Lower leg skin (tissue), 3 donors: ENCODE measurements around the gene PITPNM3.

Experiments used
- POLR2A ChIP-seq, 2 donors: fragments of 450-650 bp; IDR thresholded peaks; one replicate each; pipeline ENCODE4 v1.6.1; 2016 to 2017; ENCODE audit warnings: antibody characterized with exemption in 2 of 2, mild to moderate bottlenecking in 1 of 2, moderate library complexity in 1 of 2
- TF ChIP-seq, protein P1 (sequence below), 3 donors: fragments of 450-650 bp; IDR thresholded peaks; one replicate each; pipeline ENCODE4 v1.5.1; 2016; ENCODE audit warnings: antibody characterized with exemption in 3 of 3, mild to moderate bottlenecking in 3 of 3, moderate library complexity in 2 of 3

DNA sequence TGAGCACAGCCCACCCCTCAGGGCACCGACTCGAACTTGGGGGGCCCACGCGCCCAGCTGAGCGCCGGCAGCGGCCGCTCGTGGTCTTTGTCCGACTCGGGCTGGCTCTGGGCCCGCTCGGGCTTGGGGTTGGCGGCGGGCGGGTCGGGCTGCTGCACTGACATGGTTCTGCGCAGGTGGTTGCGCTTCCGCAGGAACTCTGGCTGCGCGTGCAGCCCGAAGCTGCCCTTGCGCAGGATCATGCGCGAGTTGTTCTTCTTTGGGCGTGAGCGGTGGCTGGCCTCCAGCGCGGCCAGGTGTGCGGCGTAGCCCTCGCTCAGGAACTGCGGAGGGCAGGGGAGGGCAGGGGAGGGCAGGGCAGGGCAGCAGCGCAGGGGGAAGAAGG is 101.0 kb downstream of the PITPNM3 start:
- TF ChIP-seq, protein P1, sequence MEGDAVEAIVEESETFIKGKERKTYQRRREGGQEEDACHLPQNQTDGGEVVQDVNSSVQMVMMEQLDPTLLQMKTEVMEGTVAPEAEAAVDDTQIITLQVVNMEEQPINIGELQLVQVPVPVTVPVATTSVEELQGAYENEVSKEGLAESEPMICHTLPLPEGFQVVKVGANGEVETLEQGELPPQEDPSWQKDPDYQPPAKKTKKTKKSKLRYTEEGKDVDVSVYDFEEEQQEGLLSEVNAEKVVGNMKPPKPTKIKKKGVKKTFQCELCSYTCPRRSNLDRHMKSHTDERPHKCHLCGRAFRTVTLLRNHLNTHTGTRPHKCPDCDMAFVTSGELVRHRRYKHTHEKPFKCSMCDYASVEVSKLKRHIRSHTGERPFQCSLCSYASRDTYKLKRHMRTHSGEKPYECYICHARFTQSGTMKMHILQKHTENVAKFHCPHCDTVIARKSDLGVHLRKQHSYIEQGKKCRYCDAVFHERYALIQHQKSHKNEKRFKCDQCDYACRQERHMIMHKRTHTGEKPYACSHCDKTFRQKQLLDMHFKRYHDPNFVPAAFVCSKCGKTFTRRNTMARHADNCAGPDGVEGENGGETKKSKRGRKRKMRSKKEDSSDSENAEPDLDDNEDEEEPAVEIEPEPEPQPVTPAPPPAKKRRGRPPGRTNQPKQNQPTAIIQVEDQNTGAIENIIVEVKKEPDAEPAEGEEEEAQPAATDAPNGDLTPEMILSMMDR (IDR thresholded peaks at IDR 0.05) = no peak
- no peak for TF ChIP-seq POLR2A (IDR thresholded peaks at IDR 0.05)
